Endothelial cell of umbilical vein (primary cell): ENCODE results near the gene FBLIM1. TPM values are rescaled to one million over a fixed set of nuclear protein-coding genes. Genes with fewer than 3 reads are reported as not detected.

Experiments
- BruUV-seq: library from RNA; stranded (reverse); fragments of 400-500 nt; replicated peaks from 2 replicates; lab custom pipeline; 2021; lab: Mats Ljungman, UMichigan
- CTCF ChIA-PET: fragments of 300-600, 350-600 bp; sonication (Branson Sonifier 250); formaldehyde crosslinking; loops from one replicate; lab custom pipeline; 2021; ENCODE audit warnings: antibody characterized with exemption, inconsistent platforms; lab: Charles Lee
- POLR2A ChIA-PET: fragments of 300-600, 350-600 bp; sonication (Branson Sonifier 250); formaldehyde crosslinking; loops from one replicate; lab custom pipeline; 2021; ENCODE audit warnings: antibody characterized with exemption, inconsistent platforms; lab: Charles Lee
- DNase-seq: peaks from one replicate; pipeline ENCODE4 v3.0.0-alpha.2; 2011; ENCODE audit warnings: low read depth, low spot score
- FAIRE-seq: peaks from 2 replicates; lab custom pipeline; 2011; peaks lifted over from hg19 to GRCh38; lab: Jason Lieb, UNC
- H2AFZ ChIP-seq: 2 replicates; pipeline ENCODE4 v1.6.0; 2012; ENCODE audit warnings: low read depth, low read length, control low read depth, inconsistent platforms
- H3K27ac ChIP-seq: 2 replicates; pipeline ENCODE4 v1.5.1; 2011; ENCODE audit warnings: low read depth, mild to moderate bottlenecking, control low read depth, low read length, moderate library complexity; ENCODE audit not compliant: insufficient read depth
- H3K27me3 ChIP-seq, 2 experiments: 2 replicates each; pipeline versions ENCODE4 v1.6.0 to v1.6.1; 2011; ENCODE audit warnings: low read length in 2 of 2, mixed read lengths in 1 of 2; ENCODE audit not compliant: control insufficient read depth in 2 of 2, insufficient read depth in 2 of 2
- H3K36me3 ChIP-seq, 2 experiments: 2 replicates in 1 of 2; 3 replicates in 1 of 2; pipeline ENCODE4 v1.5.1; 2011; ENCODE audit warnings: low read length in 2 of 2, mild to moderate bottlenecking in 1 of 2, moderate library complexity in 1 of 2; ENCODE audit not compliant: control insufficient read depth in 2 of 2, insufficient read depth in 2 of 2; ENCODE audit errors: extremely low read depth in 1 of 2
- H3K4me1 ChIP-seq: 3 replicates; pipeline ENCODE4 v1.5.1; 2011; ENCODE audit warnings: mild to moderate bottlenecking, low read length; ENCODE audit not compliant: control insufficient read depth, insufficient read depth; ENCODE audit errors: extremely low read depth
- H3K4me2 ChIP-seq: 2 replicates; pipeline ENCODE4 v1.6.1; 2011; ENCODE audit warnings: low read length, control low read depth, mixed read lengths; ENCODE audit not compliant: insufficient read depth
- H3K4me3 ChIP-seq, 3 experiments: fragments of 200-600 bp in 1 of 3; sonication (generic), shearing (Covaris generic) in 1 of 3; replicated peaks in 1 of 3; 2 replicates each; pipeline ENCODE4 v1.5.1; 2011 to 2016; ENCODE audit warnings: control low read depth in 3 of 3, low read length in 3 of 3, mild to moderate bottlenecking in 2 of 3, inconsistent platforms in 1 of 3, low read depth in 1 of 3, moderate library complexity in 1 of 3; ENCODE audit not compliant: insufficient read depth in 1 of 3
- H3K79me2 ChIP-seq: 2 replicates; pipeline ENCODE4 v1.6.0; 2012; ENCODE audit warnings: low read length, inconsistent platforms; ENCODE audit not compliant: control insufficient read depth, insufficient read depth
- H3K9ac ChIP-seq: replicated peaks from 2 replicates; pipeline ENCODE3; 2011; ENCODE audit warnings: low read length, control low read depth; ENCODE audit not compliant: insufficient read depth; ENCODE audit errors: extremely low read depth
- H3K9me1 ChIP-seq: replicated peaks from 3 replicates; pipeline ENCODE4 v1.6.0; 2011; ENCODE audit warnings: mild to moderate bottlenecking, low read length; ENCODE audit not compliant: control insufficient read depth, insufficient read depth; ENCODE audit errors: extremely low read depth
- H3K9me3 ChIP-seq: replicated peaks from 2 replicates; pipeline ENCODE4 v1.5.1; 2012; ENCODE audit warnings: low read length, inconsistent platforms; ENCODE audit not compliant: control insufficient read depth, insufficient read depth
- H4K20me1 ChIP-seq: replicated peaks from 2 replicates; pipeline ENCODE3; 2011; ENCODE audit warnings: mild to moderate bottlenecking, low read length; ENCODE audit not compliant: control insufficient read depth, insufficient read depth; ENCODE audit errors: extremely low read depth
- EZH2 ChIP-seq: IDR thresholded peaks from 2 replicates; pipeline ENCODE4 v1.6.1; 2012; ENCODE audit warnings: borderline replicate concordance, low read depth, mild to moderate bottlenecking, moderate library complexity, low read length, inconsistent platforms; ENCODE audit not compliant: severe bottlenecking
- FOS ChIP-seq: IDR thresholded peaks from 2 replicates; pipeline ENCODE4 v1.6.1; 2011; ENCODE audit warnings: mild to moderate bottlenecking, low read length, moderate library complexity, borderline replicate concordance; ENCODE audit not compliant: insufficient read depth
- GATA2 ChIP-seq: IDR thresholded peaks from 2 replicates; pipeline ENCODE4 v1.7.0; 2011; ENCODE audit warnings: low read depth, mild to moderate bottlenecking, moderate library complexity, mixed read lengths, low read length; ENCODE audit not compliant: insufficient read length, insufficient read depth
- JUN ChIP-seq: IDR thresholded peaks from 2 replicates; pipeline ENCODE4 v1.6.1; 2011; ENCODE audit warnings: borderline replicate concordance, low read depth; ENCODE audit not compliant: insufficient read length, insufficient read depth
- MYC ChIP-seq: IDR thresholded peaks from one replicate; pipeline ENCODE4 v1.6.1; 2011; ENCODE audit warnings: mild to moderate bottlenecking, low read depth, low read length
- POLR2A ChIP-seq: IDR thresholded peaks from 2 replicates; pipeline ENCODE4 v1.6.1; 2012; ENCODE audit warnings: low read depth, mild to moderate bottlenecking, control low read depth, low read length
- POLR2AphosphoS5 ChIP-seq: IDR thresholded peaks from 2 replicates; pipeline ENCODE4 v1.6.1; 2012; ENCODE audit warnings: low read depth, mild to moderate bottlenecking, control low read depth, low read length, moderate library complexity; ENCODE audit not compliant: insufficient read depth
- dilution Hi-C: fragments of 300-500 bp; cut with MboI; formaldehyde crosslinking; loops from one replicate; pipeline ENCODE4 v1.15.0; 2019; ENCODE audit warnings: low sequenced_read_pairs; ENCODE audit not compliant: extremely low pct_ligation_motif_present
- intact Hi-C: fragments of 100-400 bp; cut with micrococcal nuclease; formaldehyde crosslinking; loops from one replicate; pipeline ENCODE4 v1.10.0; 2022
- polyA plus RNA-seq, 4 experiments: library from polyadenylated mRNA; depleted of rRNA in 3 of 4; stranded (reverse) in 3 of 4; unstranded in 1 of 4; fragments of >200 nt; gene quantifications; 2 replicates each; pipeline versions ENCODE4 v1.2.1 to v1.2.3, GENCODE V29; 2011 to 2012; ENCODE audit warnings: missing spikeins in 1 of 4
- total RNA-seq: library from RNA; stranded (reverse); gene quantifications from 2 replicates; pipeline ENCODE4 v1.2.3, GENCODE V29; 2021
- TF ChIP-seq, protein P1 (sequence below), 2 donors: IDR thresholded peaks; 1 replicate in 1 of 2; 2 replicates in 1 of 2; pipeline ENCODE4 v1.5.1; 2011; ENCODE audit warnings: low read length in 2 of 2, mild to moderate bottlenecking in 2 of 2, moderate library complexity in 2 of 2, control low read depth in 1 of 2, inconsistent platforms in 1 of 2, low read depth in 1 of 2; ENCODE audit not compliant: insufficient read depth in 1 of 2; ENCODE audit errors: extremely low read depth in 1 of 2
- TF ChIP-seq, protein P2 (sequence below): IDR thresholded peaks from 2 replicates; pipeline ENCODE4 v1.6.1; 2011; ENCODE audit not compliant: insufficient read depth, insufficient read length

The FBLIM1 gene
- total and polyA plus RNA-seq, 2 donors (not counting 3 experiments of a cell fraction or from before 2014, with no cell fraction given) = 363 to 414 TPM

DNA sequence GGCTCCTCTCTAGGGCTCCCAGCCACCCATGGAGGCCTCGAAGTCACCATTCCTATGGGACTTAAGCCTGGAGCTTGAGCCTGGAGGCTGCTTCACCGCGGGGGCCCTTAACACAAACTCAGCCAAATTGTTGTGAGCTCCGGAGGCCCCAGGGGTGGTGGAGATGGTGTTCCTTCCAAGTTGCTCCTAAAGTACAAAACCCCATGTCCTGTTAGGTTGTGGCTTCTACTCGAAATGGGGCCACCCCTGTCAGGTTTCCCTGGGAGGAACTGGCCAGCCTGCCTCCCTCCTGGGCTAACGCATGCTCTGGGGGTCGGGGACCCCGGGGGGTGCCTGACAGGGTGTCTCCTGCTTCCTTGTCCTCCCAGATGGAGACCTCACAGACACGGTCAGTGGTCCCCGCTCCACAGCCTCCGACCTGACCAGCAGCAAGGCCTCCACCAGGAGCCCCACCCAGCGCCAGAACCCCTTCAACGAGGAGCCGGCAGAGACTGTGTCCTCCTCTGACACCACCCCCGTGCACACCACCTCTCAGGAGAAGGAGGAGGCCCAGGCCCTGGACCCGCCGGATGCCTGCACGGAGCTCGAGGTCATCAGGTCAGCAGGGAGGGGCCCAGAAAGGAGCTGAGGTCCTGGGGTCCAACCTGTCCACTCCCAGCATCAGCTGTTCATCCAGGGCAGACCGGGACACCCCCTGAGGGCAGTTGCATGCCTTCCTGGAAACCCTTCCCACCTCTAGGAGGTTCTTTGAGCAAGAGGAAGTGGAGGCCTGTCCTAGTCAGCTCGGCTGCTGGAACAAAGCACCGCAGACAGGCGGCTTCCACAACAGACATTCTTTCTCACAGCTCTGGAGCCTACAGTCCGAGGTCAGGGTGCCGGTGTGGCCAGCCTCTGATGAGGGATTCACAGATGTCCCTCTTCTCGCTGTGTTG is 33.4 kb upstream of the FBLIM1 start:
- FAIRE-seq (no peak), DNase-seq (no peak)
- Histone ChIP-seq H3K9me1 (no peaks in the 10 kb centered on the region), H2AFZ (no peak overlapping the region), H3K79me2 (no peaks in the 10 kb centered on the region), H3K9me3 (no peaks in the 10 kb centered on the region), H4K20me1 (no peaks in the 10 kb centered on the region), H3K27me3 (no peaks in the 10 kb centered on the region), H3K9ac (no peak overlapping the region), H3K27ac (no peak overlapping the region), H3K4me3 (no peak overlapping the region), H3K4me2 (no peak overlapping the region), H3K36me3 (peaks cover 9 to 57% of the 10 kb centered on the region in 2 experiments), H3K4me1 (no peaks in the 10 kb centered on the region)
- TF ChIP-seq GATA2 (no peak), FOS (no peak), MYC (no peak), POLR2A (no peak)
- dilution Hi-C loops = no loop called here
- ChIA-PET CTCF (no interaction called here), POLR2A (no interaction called here)
- no TSS peak for BruUV-seq
- intact Hi-C loops = no loop called here

DNA sequence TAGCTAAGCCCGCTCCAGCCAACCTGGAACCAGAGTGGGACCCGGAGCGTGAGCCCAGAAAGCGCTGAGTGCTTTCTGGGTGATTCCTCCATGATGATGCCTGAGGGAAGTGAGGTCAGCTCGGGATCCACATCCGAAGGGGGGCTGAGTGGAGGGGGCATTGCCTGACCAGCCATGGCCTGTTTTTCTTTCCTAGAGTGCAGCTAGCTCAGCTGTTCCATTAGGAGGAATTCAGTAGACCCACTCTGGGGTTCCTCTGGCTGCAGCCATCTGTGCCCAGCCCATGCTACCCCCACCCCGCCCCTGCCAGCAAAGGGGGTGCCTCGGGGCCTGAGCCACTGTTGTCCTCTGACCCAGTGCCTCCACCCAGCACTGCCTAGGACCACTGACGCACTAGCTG is 32.1 kb upstream of the FBLIM1 start:
- CTCF ChIA-PET = no interaction called here
- Histone ChIP-seq H3K9me3 (no peaks in the 10 kb centered on the region), H3K79me2 (no peaks in the 10 kb centered on the region), H3K9ac (no peak overlapping the region), H3K9me1 (no peaks in the 10 kb centered on the region), H4K20me1 (no peaks in the 10 kb centered on the region), H3K36me3 (peaks cover 9 to 63% of the 10 kb centered on the region in 2 experiments), H3K27ac (no peak overlapping the region), H3K4me3 (no peak overlapping the region), H3K27me3 (no peaks in the 10 kb centered on the region), H3K4me1 (no peaks in the 10 kb centered on the region), H3K4me2 (no peak overlapping the region), H2AFZ (no peak overlapping the region)
- intact Hi-C loops (no loop called here), dilution Hi-C loops (no loop called here)
- TF ChIP-seq FOS (no peak), GATA2 (no peak), POLR2AphosphoS5 (no peak), MYC (no peak), JUN (no peak), POLR2A (no peak), EZH2 (no peak)
- TF ChIP-seq, protein P1, sequence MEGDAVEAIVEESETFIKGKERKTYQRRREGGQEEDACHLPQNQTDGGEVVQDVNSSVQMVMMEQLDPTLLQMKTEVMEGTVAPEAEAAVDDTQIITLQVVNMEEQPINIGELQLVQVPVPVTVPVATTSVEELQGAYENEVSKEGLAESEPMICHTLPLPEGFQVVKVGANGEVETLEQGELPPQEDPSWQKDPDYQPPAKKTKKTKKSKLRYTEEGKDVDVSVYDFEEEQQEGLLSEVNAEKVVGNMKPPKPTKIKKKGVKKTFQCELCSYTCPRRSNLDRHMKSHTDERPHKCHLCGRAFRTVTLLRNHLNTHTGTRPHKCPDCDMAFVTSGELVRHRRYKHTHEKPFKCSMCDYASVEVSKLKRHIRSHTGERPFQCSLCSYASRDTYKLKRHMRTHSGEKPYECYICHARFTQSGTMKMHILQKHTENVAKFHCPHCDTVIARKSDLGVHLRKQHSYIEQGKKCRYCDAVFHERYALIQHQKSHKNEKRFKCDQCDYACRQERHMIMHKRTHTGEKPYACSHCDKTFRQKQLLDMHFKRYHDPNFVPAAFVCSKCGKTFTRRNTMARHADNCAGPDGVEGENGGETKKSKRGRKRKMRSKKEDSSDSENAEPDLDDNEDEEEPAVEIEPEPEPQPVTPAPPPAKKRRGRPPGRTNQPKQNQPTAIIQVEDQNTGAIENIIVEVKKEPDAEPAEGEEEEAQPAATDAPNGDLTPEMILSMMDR (IDR thresholded peaks at IDR 0.05; ENCODE audit: extremely low read depth in 1 of 2, insufficient read depth in 1 of 2, low read depth in 1 of 2, low read length in 2 of 2) = no peak
- TF ChIP-seq, protein P2, sequence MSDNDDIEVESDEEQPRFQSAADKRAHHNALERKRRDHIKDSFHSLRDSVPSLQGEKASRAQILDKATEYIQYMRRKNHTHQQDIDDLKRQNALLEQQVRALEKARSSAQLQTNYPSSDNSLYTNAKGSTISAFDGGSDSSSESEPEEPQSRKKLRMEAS = no peak
- no TSS peak for BruUV-seq
- DNase-seq (no peak), FAIRE-seq (no peak)
- POLR2A ChIA-PET = no interaction called here
